Fibroblast of peridontal ligament (primary cell): ENCODE measurements around the gene UBE2V1.
"Not testable (repeated sequence)": the region's sequence is repeated elsewhere in the genome, so short reads cannot be mapped to it uniquely, and the experiment has no call there.

Experiments used
- DNase-seq: peaks from one replicate; pipeline ENCODE4 v3.0.0-alpha.2; 2010; ENCODE audit errors: extremely low read depth

The UBE2V1 gene

DNA sequence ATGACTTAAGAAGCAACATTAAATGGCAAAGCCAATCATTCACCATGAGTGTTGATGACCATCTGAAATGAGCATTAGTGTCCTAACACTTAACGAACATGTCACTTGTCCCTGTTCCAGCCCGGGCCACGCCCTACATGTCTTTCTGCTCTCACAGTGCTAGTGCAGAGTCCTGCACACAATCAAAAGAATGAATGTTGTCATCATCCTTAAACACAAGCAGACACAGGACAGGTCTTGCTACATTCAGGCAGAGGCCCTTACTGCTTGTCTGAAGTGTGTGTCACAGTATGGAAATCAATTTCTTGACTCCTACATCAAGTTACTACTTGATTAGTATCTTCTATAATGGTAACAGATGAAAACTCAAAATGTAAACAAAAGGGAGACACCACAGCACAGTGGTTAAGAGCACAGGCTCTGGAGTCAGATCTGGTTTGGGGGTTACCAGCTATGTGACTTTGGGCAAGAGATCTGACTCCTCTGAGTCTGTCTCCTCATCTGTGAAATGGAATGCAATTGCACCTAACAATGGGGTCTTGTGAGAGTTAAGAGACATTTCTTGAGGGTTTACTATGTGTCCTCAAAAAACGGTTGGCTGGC is 17.4 kb downstream of the UBE2V1 start:
- DNase-seq: no peak

DNA sequence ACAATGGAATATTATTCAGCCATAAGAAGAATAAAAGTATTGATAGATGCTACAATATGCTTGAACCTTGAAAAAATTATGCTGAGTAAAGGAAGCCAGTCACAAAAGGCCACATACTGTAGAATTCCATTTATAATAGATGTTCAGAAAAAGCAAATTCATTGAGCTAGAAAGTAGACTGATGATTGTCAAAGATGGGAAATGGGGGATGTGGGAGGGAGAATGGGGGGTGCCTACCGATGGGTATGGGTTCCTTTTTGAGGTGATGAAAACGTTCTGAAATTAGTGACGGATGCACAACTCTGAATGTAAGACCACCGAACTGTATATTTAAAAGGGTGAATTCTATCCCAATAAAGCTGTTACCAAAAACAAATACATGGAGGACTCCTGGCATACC is 18.4 kb downstream of the UBE2V1 start:
- no peak for DNase-seq

DNA sequence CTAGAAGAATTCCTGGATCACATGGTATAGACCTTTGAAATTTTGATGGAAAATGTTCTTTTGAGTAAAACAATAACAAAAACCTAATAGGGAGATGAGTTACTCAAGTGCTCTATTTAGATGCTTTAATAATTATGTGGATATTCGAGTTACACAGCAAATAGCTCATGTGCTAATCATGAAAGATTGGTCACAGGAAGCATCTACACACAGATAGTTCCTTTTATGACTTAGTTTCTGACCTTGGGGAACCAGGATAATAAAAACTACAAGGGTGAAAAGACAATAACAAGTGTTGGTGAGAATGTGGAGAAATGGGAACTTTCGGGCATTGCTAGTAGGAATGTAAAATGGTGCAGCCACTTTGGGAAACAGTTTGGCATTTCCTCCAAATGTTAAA is 19.7 kb downstream of the UBE2V1 start:
- no peak for DNase-seq

DNA sequence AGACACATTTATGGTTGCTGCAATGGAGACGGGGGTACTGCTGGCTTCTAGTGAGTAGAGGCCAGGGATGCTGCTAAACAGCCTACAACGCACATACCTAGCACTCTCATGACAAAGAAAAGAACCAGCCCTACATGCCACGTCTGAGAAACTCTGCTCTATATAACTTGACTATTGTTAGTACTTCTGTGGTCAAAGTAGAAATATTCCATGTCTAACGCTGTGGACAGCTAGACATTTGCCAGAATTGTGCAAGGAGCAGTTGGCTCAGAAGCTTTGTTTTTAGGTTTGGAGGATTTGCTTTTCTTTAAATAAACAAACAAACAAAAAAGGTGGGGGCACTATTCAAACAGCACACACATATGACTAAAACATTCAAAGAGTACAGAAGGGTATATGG is 20.5 kb downstream of the UBE2V1 start:
- peak; percentile 76 for DNase-seq

- DNase-seq: no peak
Measured at GRCh38 chr20:50089787-50090177, 23.2 kb downstream of the UBE2V1 start.

DNA sequence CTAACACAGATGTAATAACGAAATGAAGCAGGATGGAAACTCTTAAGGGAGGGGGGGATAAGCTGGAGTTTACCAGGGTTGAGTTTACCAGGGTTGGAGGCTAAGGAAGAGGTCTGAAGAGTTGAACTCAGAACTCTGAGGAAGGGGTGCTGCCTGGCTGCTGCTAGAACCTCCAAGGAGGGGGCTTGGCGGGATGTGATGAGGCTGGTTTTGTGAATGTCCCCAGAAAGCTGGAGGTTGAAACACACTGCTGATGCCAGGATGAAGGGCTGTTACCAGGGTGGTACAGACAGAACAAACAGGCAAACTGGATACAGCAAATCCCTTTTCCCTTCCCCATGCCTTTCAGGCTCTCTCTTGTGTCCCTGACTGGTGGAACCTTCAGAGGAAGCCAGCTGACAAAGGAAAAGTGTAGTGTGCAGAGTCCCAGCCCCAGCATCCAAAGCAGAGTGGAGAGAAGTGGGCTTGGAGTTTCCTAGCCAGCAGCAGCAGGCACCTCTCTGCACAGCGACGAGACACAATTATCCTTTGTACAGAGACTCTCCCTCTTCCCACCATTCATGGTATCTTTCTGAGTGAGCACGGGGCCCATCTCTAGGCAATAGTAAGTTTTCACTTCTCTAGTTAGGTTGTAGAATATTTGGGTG is 23.7 kb downstream of the UBE2V1 start:
- no peak for DNase-seq

DNA sequence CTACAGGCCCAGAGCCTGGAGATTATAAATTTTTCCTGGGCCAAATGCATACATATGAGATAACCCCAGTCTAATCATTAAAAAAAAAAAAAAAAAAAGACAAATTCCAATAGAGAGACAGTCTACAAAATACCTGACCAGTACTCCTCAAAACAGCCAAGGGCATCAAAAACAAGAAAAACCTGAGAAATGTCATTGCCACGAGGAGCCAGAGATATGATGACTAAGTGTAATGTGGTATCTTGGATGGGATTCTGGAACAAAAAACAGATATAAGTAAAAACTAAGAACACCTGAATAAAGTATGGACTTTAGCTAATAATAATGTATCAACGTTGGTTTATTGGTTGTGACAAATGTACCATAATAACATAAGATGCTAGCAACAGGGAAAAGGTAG is 24.9 kb downstream of the UBE2V1 start:
- no peak for DNase-seq

GRCh38 chr20:50085481-50086365 is 27.2 kb downstream of the UBE2V1 start:
- peak; percentile 77 for DNase-seq

DNA sequence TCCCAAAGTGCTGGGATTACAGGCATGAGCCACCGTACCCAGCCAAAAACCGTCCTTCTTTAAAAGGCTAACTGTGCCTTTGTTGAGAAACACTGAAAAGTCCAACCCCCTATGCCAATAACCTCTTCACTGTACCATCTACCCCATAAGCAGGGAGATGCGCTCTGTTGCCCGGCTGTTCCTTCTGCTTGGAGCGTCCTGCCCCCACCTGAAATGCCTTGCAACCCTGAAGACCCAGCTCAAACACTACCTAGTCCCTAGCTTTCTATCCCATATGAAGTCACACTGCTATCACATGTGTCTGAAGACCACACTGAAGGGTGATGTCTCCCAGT is 27.8 kb downstream of the UBE2V1 start:
- no peak for DNase-seq

- DNase-seq: no peak
Measured at GRCh38 chr20:50083034-50083433, 29.9 kb downstream of the UBE2V1 start.

- DNase-seq: not testable (repeated sequence)
Measured at GRCh38 chr20:50082056-50082455, 30.9 kb downstream of the UBE2V1 start.

DNA sequence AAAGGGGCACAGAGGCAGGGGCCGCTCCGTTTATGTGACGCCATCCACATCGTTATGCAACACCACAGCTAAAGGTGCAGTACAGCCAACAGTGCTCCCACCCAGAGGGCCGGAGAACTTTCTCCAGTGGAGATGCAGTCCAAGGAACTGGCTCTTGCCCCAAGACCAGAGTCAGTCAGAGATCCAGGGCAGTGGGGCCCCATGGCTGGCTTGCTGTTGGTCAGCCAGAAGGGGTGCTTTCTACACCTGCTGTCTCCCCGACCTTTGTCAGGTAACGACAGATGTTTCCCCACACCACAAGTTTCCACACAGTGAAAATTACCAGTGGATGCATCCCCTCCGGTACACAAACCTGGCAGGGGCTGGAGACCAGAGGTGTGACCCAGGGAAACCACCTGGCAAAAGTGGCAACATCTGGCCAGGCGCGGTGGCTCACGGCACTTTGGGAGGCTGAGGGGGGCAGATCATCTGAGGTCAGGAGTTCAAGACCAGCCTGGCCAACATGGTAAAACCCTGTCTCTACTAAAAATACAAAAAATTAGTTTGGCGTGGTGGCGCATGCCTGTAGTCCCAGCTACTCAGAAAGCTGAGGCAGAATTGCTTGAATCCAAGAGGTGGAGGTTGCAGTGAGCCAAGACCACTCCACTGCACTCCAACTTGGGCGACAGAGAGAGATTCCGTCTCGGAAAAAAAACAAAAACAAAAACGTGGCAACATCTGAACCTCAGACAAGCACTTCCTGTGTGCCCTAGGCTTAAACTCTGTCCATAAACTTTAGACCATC is 34.9 kb downstream of the UBE2V1 start:
- DNase-seq: no peak

- no peak for DNase-seq
Measured at GRCh38 chr20:50073500-50073899, 39.5 kb downstream of the UBE2V1 start.

GRCh38 chr20:50071039-50071888 is 41.7 kb downstream of the UBE2V1 start:
- peak; percentile 70 for DNase-seq

- DNase-seq: no peak
Measured at GRCh38 chr20:50070361-50070760, 42.6 kb downstream of the UBE2V1 start.

DNA sequence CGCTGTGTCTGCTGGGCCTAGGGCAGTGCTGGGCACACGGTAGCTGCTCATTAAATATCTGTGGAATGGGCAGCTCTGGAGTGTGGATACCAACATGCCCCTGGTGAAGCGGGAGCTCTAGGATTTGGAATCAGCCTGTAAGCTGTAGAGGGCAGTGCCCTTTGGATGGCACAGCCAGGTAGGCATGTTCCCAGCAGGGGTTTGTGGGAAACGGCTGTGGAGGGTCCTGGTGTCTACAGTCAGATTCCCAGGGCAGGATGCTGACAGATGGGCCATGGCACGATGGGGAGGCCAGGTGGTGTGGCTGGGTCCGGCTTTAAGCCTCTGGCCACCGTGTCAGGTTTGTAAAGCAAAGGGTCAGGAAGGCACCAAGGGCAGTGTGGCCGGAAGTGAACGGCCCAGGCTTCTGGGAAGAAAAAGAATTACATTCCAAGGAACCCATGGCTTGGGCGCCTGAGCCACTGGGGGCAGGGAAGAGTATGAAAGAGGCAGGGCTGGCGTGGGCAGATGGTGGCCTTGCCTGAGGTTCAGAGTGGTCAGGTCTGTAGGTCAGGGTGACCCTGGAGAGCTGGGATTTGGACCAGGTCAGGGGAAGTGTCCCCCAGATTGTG is 44.8 kb downstream of the UBE2V1 start:
- no peak for DNase-seq

GRCh38 chr20:50067461-50067860 is 45.5 kb downstream of the UBE2V1 start:
- DNase-seq: no peak

- no peak for DNase-seq
Measured at GRCh38 chr20:50067018-50067417, 45.9 kb downstream of the UBE2V1 start.

- DNase-seq: no peak
Measured at GRCh38 chr20:50066161-50066834, 46.7 kb downstream of the UBE2V1 start.

GRCh38 chr20:50065325-50065615 is 47.7 kb downstream of the UBE2V1 start:
- DNase-seq: no peak
